CD4-positive, alpha-beta T cell treated with Interleukin-4 for 4 hours (primary cell): ENCODE data around the gene SRSF11.
"Not testable (repeated sequence)": the region's sequence is repeated elsewhere in the genome, so short reads cannot be mapped to it uniquely, and the experiment has no call there.

Source experiments
- DNase-seq: peaks from one replicate; pipeline ENCODE4 v3.0.0-alpha.2; 2020

SRSF11 gene, protein sequence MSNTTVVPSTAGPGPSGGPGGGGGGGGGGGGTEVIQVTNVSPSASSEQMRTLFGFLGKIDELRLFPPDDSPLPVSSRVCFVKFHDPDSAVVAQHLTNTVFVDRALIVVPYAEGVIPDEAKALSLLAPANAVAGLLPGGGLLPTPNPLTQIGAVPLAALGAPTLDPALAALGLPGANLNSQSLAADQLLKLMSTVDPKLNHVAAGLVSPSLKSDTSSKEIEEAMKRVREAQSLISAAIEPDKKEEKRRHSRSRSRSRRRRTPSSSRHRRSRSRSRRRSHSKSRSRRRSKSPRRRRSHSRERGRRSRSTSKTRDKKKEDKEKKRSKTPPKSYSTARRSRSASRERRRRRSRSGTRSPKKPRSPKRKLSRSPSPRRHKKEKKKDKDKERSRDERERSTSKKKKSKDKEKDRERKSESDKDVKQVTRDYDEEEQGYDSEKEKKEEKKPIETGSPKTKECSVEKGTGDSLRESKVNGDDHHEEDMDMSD

DNA sequence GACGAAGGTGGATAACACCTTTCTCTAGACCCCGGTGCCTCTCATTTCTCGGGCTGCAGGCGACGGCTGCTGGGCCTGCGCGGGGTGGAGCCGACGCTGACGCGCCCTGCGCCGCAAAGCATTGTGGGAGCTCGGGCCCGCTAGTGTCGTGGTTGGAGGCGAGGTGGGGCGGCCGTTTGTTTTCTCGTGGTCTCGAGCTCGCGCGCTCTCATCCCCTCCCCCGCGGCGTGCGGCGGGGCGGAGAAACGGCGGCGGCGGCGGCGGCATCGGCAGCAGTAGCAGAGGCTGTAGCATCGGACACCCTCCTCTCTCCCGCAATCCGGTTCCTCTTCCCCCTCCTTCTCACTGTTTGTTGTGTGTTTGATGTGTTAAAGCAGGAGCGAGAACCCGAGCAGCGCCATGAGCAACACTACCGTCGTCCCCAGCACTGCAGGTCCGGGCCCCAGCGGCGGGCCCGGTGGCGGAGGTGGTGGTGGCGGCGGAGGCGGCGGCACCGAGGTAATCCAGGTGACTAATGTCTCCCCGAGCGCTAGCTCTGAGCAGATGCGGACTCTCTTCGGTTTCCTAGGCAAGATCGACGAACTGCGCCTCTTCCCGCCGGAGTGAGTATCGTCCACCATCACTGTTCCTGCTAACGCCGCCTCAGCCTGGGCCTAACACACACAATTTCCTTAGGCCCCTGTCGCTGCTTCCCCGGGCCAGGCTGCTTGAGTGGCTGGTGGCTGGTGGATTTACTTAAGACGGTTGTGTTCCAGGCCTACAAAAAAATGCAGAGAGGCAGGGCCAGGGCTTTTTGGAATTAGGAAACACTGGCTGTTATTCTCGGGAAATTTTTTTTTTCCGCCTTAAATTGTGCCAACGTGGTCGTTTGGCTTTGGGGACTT lies at the start of gene SRSF11:
SRSF11 (plus strand) TSS at position 143 of the 884 bp plus-strand sequence; CDS start at position 400, 257 bp downstream.
- peak; percentile 96 for DNase-seq

DNA sequence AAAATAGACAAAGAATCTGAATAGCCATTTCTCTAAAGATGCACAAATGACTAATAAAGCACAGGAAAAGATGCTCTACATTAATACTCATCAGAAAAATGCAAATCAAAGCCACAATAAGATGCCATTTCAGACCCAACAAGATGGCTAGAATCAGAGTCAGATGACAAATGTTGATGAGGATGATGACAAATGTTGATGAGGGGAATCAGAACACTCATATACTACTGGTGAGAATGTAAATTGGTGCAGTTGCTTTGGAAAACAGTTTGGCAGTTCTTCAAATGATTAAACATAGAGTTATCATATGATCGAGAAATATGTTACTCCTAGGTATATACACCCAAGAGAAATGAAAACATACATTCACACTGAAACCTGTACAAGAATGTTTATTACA lies 49.7 kb upstream of the SRSF11 start:
- DNase-seq = no peak

DNA sequence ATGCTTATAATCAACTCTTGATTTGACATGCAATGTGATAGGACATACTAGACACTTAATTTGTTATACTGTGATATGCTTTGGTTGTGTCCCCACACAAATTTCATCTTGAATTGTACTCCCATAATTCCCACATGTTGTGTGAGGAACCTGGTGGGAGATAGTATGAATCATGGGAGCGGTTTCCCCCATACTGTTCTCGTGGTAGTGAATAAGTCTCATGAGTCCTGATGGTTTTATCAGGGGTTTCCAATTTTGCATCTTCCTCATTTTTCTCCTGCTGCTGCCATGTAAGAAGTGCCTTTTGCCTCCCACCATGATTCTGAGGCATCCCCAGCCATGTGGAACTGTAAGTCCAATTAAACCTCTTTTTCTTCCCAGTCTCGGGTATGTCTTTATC lies 36.0 kb upstream of the SRSF11 start:
- not testable (repeated sequence) for DNase-seq

DNA sequence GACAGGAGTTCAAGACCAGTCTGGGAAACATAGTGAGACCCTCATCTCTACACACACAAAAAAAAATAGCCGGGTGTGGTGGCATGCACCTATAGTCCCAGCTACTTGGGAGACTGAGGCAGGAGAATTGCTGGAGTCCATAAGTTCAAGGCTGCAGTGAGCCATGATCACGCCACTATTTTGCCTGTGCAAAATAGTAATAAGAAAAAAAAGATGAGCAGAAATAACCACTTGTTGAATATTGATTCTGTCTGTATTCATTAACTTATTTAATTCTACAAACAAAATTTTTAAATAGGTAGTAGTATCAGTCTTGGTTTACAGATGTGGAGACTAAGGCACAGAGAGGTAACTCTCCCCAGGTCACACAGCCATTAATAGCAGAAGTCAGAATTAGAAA lies 32.7 kb upstream of the SRSF11 start:
- no peak for DNase-seq

DNA sequence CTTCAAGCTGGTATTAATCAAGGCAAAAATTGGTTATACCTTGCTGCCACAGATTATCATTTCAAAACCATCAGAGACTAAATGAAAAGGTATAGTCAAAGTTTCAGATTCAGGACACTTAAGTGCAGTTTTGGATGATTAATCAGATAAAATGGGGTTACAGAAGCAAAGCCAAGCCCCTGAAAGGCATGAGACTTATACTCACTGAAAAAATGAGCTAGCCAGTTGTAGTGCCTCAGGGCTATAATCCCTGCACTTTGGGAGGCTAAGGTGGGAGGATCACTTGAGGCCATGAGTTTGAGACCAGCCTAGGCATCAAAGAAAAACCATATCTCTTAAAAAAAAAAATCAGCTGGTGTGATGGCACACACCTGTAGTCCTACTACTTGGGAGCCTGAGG lies 31.0 kb upstream of the SRSF11 start:
- DNase-seq = no peak

DNA sequence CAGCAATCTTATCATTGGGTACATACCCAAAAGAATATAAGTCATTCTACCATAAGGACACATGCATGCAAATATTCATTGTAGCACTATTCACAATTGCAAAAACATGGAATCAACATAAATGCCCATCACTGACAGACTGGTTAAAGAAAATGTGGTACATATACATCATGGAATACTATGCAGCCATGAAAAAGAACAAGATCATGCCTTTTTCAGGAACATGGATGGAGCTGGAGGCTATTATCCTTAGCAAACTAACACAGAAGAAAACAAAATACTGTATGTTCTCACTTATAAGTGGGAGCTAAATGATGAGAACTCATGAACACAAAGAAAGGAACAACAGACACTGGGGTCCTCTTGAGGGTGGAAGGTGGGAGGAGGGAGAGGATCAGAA lies 28.7 kb upstream of the SRSF11 start:
- not testable (repeated sequence) for DNase-seq

DNA sequence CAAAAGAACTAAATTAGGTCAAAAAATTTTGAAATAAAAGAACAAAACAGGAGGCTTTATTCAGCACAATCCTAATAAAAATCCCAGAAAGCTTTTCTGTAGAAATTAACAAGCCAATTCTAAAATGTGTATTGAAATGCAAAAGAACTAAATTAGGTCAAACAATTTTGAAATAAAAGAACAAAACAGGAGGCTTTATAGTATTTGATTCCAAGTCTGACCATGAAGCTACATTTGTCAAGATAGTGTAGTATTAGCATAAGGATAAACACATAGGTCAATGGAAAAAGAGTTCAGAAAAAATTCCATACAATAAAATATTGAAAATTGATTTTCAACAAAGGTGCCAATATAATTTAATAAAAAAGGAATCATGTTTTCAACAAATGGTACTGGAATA lies 26.6 kb upstream of the SRSF11 start:
- DNase-seq = no peak

DNA sequence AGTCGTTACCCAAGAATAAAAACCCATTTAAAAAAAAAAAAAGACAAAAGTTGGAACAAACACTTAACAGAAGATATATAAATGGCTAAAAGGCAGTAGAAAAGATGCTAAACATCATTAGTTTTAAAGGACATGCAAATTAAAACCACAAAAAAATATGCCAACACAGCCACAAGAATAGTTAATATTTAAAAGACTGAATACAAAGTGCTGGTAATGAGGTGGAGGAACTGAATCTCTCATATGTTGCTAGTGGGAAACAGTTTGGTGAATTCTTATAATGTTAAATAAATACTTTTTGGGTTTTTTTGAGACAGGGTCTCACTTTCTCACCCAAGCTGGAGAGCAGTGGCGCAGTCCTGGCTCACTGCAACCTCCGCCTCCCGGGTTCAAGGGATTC lies 25.8 kb upstream of the SRSF11 start:
- DNase-seq = no peak

DNA sequence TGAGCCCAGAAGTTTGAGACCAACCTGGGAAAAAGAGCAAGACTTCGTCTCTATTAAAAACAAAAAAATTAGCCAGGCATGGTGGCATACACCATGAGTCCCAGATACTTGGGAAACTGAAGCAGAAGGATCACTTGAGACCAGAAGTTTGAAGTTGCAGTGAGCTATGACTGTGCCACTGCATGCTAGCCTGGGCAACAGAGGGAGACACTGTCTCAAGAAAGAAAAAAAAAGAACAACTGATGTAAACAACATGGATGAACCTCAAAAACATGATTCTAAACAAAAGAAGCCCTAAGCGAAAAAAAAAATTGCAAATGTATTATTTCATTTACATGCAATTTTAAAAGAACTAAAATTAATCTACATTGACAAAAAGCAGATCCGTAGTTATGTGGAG lies 24.8 kb upstream of the SRSF11 start:
- no peak for DNase-seq

DNA sequence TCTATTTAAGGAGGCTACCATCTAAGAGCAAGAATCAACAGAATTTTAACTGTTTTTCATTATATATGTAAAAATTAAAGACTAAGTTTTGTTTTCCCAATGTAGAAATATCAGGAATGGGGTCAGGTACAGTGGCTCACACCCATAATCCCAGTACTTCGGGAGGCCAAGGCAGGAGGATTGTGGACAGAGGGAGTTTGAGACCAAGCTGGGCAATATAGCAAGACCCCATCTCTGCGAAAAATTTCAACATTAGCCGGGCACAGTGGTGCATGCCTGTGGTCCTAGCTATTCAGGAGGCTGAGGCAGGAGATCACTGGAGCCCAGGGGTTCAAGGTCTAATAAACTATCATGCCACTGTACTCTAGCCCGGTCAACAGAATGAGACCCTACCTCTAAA lies 21.1 kb upstream of the SRSF11 start:
- DNase-seq = no peak

DNA sequence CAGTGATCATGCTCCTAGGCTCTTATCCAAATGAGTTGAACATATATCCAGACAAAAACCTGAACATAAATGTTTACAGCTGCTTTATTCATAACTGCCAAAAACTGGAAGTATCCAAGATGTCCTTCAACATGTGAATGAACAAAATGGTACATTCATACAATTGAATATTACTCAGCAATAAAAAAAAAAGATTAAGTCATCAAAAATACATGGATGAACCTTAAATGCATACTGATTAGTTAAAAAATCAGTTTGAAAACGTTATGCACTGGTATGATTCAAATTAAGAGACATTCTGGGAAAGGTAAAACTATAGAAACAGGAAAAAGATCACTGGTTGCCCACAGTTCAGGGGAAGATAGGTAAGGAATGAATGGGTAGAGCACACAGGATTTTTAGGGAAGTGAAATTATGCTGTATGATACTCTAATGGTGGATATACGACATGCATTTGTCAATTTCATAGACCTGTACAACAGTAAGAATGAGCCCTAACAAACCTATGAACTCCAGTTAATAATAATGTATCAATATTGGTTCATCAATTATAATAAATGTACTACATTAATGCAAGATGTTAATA lies 18.9 kb upstream of the SRSF11 start:
- no peak for DNase-seq

DNA sequence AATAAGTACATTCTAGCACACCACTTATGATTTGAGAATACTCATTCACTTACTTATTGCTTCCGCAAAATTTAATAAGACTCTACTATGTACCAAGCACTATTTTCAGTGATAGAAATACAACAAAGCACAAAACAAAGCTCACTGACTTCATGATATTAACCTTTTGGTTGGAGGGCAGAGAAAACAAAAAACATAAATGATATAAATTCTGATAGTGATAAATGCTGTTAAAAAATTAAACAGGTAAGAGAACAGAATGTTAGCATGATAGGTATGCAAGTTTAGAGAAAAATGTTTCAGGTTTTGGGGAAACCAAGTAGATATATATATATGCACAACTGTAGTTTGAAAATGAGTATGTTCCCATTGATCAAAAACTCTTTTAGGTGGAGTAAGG lies 17.0 kb upstream of the SRSF11 start:
- no peak for DNase-seq

DNA sequence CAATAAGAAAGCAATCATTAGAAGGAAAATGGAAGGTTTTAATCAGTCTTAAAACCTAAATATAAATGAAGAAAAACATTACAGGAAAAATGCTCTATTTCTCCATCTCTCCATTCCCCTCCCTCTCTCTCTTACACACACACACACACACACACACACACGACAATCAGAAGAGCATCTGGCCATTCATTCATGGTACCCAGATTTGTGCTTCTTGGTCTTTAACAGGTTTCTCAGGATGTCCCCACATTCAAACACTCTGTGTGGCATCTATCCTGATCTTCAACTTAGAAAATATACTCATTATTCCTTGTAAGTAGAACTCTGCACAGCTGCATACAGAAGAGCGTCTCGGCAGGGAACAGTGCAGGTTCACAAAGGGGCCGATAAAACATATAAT lies 16.6 kb upstream of the SRSF11 start:
- DNase-seq = no peak

DNA sequence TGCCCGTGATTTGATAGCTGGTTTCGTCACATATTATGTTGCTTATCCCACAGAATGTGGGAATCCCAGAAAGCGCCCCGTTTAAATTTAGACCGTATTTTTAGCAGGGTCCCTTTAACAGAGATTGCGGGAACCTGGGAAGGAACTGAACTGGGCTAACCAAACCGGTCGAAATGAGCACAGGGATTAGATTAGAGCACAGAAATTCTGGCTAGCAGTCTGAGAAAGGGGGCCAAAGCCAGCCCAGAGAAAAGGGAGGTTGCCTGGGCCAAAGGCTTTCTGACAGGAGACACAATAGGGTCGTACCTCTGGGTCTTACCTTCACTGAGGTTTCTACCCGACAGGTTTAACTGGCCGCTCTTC lies 16.1 kb upstream of the SRSF11 start:
- no peak for DNase-seq

DNA sequence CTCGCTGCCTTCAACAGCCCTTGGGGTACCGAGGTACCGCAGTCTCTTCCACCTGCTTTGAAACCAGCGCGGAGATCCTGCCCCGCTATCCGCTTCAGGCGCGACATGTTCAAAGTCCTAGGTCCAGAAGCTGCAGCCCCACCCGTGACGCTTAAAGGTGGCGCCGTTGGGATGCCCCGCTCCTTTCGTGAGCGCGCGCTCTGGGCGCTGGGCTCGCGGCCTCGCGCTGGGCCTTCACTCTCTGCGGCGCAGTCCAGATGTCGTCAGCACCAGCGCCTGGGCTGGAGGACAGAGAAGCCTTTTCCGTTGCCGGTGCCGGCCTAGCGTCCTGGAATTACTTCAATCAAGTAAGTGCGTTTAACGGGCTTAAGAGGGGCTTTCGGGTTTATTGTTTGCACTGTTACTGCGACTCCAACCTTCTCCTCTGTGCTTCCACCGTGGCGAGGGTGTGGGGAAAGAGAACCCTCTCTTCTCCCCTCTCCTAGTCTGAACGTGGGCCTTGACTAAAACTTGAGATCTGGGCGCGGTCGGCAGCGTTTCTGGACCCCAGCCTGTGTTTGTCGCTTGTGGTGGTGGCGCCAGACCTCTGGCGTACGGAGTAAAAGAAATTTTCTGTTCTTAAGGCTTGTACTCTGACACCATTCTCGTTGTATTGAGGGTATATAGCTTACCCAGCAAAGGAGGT lies 15.6 kb upstream of the SRSF11 start, which contains the start of gene LRRC40:
LRRC40 (minus strand) TSS at position 146 of the 685 bp plus-strand sequence; CDS start at position 107, 39 bp downstream.
- DNase-seq = peak; percentile 95

DNA sequence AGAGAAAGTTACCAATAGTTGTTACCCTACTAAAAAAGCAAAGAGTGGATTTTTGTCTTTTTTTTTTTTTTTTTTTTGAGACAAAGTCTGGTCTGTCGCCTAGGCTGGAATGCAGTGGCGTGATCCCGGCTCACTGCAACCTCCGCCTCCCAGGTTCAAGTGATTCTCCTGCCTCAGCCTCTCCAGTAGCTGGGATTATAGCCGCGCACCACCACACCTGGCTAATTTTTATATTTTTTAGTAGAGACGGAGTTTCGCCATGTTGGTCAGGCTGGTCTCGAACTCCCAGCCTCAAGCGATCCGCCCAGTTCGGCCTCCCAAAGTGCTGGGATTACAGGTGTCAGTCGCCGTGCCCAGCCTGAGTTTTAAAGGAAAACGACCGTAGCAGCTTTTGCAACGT lies 14.3 kb upstream of the SRSF11 start:
- DNase-seq = not testable (repeated sequence)

DNA sequence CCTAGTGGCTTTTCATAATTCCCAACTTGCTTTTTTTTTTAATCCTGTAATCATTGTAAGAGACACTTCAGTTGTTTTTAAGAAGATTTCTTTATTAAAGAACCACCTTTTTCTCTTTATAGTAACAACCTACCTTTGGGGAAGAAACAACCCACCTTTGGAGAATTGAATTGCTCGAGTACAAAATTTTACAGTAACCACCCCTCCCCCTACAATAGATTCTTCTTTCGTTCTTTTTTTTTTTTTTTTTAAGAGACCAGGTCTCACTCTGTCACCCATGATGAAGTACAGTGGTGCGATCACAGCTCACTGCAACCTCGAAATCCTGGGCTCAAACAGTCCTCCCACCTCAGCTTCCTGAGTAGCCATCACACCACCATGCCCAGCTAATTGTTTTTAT lies 13.7 kb upstream of the SRSF11 start:
- DNase-seq = no peak

DNA sequence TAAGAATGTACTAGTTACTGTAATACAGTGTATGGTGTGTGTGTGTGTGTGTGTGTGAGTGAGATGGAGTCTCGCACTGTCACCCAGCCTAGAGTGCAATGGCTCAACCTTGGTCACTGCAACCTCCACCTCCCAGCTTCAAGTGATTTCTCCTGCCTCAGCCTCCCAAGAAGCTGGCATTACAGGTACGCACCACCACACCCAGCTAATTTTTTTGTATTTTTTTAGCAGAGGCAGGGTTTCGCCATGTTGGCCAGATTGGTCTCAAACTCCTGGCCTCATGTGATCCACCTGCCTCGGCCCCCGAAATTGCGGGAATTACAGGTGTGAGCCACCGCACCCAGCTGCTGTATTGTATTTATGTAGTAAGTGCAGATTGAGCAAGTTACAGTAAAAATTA lies 12.9 kb upstream of the SRSF11 start:
- no peak for DNase-seq

DNA sequence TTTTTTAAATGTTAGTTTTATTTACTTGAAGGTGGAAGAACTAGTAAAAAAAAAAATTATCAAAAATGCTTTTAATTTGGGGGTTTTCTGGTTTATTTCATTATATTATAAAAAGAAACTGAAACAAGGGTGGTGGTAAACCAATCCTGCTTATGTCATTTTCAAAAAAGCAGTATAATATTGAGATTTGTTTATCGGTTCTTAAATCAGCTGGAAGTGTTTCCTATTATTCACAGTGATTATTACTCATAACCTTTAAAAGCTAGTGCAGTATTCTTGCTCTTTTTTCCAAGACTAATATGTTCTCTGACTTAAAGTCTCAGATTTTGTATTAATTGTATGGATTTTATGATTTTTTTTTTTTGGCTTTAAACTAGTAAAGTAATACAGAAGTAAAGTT lies 10.4 kb upstream of the SRSF11 start:
- DNase-seq = peak; percentile 4

DNA sequence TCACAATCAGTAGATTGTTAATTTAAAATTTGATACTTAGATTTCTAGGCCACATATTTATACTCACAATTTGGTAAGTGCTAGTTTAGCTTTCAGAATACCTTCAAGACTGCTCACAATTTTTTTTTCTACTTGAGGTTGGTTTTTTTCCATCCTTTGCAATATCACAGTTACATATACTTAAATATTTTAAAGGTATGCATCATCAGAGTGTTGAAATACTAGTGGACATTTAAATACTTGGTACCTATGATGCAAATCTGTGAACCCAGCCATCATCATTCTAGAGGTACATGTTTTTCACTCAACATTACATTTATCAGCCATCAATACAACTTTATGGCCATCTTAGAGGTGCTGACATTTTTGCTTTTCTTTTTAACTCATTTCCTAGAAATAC lies 9.6 kb upstream of the SRSF11 start:
- DNase-seq = no peak

DNA sequence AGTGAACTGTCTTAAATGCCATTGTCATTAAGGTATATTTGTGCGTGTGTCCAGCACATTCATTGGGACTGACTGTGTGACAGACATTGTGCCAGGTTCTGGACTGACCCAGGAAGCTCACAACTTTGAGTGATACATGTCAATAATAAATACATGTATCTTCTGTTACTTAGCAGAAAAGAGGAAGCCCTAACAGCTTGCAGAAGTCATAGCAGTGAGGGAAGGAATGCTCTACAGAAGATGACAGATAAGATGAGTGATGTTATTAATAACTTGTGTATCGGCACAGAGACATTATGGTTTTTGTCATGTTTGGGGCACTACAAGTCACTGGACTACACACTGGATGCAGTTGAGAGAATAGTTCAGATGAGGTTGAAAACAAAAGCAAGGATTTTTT lies 1.2 kb upstream of the SRSF11 start:
- no peak for DNase-seq

DNA sequence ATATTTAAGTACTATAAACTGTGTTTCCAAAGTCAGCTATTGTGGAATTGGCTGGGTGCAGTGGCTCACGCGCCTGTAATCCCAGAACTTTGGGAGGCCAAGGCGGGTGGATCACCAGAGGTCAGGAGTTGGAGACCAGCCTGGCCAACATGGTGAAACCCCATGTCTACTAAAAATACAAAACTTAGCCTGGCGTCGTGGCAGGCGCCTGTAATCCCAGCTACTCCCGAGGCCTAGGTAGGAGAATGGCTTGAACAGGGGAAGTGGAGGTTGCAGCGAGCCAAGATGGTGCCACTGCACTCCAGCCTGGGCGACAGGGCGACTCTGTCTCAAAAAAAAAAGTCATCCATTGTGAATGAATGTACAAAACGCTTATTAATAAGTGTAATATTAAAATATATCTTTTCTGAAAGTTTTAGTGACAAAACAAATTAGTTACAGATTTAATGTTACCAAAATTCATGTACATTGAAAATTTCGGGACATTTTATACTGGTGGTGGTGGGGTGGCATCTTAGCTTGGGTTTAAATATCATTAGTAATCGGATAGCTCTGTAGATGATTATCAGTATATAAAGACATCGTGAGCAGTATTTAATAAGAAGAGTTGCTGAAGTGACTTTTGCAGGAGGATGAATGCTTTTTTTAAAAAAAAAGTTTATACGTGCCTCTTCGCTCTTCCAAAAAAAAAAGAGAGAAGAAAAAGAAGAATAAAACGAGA lies 503 bp upstream of the SRSF11 start:
- no peak for DNase-seq
